Measurements from ENCODE around the gene FHIP2A.

FHIP2A gene

GRCh38 chr10:114869520-114869892 is 47.9 kb downstream of the FHIP2A start:
- Histone ChIP-seq H3K27me3 (ENCODE audit: control insufficient read depth, insufficient read depth, low read length) (no peaks in the 10 kb centered on the region), H3K4me3 (ENCODE audit: low read length) (no peak overlapping the region), H3K9ac (ENCODE audit: low read length) (no peak overlapping the region), H3K4me1 (ENCODE audit: control insufficient read depth, insufficient read depth, low read length) (no peaks in the 10 kb centered on the region), H3K36me3 (ENCODE audit: control insufficient read depth, insufficient read depth, low read length) (no peaks in the 10 kb centered on the region), H3K9me3 (ENCODE audit: control insufficient read depth, low read length) (no peaks in the 10 kb centered on the region)

GRCh38 chr10:114870486-114870885 is 48.9 kb downstream of the FHIP2A start:
- Histone ChIP-seq H3K4me1 (ENCODE audit: control insufficient read depth, insufficient read depth, low read length) (no peaks in the 10 kb centered on the region), H3K36me3 (ENCODE audit: control insufficient read depth, insufficient read depth, low read length) (no peaks in the 10 kb centered on the region), H3K27me3 (ENCODE audit: control insufficient read depth, insufficient read depth, low read length) (no peaks in the 10 kb centered on the region), H3K9ac (ENCODE audit: low read length) (no peak overlapping the region), H3K9me3 (ENCODE audit: control insufficient read depth, low read length) (no peaks in the 10 kb centered on the region), H3K4me3 (ENCODE audit: low read length) (no peak overlapping the region)

GRCh38 chr10:114871379-114871778 is 49.8 kb downstream of the FHIP2A start:
- Histone ChIP-seq H3K9ac (ENCODE audit: low read length) (no peak overlapping the region), H3K27me3 (ENCODE audit: control insufficient read depth, insufficient read depth, low read length) (no peaks in the 10 kb centered on the region), H3K9me3 (ENCODE audit: control insufficient read depth, low read length) (no peaks in the 10 kb centered on the region), H3K4me3 (ENCODE audit: low read length) (no peak overlapping the region), H3K36me3 (ENCODE audit: control insufficient read depth, insufficient read depth, low read length) (no peaks in the 10 kb centered on the region), H3K4me1 (ENCODE audit: control insufficient read depth, insufficient read depth, low read length) (no peaks in the 10 kb centered on the region)
